ENCODE results near the gene UBAC2. TPM values are rescaled to one million over a fixed set of nuclear protein-coding genes. Genes with fewer than 3 reads are reported as not detected.

The UBAC2 gene
- total RNA-seq, 4 donors from 2014 or later = 54.4 to 65.9 (median 59.5) TPM

DNA sequence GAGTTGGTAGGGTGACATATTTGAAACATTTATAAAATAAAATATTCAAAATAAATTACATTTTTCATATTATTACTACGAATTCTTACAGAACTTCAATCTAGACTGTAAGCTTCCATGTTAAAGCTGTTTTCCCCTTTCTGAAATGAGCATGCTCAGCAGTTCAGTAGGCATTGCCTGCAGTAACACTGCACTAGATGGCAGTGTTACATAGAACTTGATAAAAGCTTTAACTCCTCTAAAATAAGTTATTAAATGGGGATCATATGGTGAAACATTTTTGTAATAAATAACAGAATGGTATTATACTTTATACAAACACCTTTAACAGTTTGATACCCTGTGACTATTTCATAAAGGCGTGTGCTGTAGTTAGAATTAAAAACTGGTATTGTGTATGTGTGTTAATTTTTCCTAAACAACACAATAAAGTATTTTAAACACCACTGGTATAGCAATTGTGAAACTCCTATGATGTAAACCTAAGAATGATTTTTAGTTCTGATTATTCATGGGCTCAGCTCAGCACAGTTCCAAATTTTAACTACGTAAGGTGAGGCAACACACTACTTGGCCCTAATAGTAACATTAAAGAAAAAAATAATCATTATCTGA lies 69.1 kb downstream of the UBAC2 start:
- no peak for DNase-seq
- no peaks in the 10 kb centered on the region for H3K36me3 ChIP-seq
- no peaks in the 10 kb centered on the region for H3K4me1 ChIP-seq
- no peaks in the 10 kb centered on the region for H3K9me3 ChIP-seq
- TF ChIP-seq, protein P1, sequence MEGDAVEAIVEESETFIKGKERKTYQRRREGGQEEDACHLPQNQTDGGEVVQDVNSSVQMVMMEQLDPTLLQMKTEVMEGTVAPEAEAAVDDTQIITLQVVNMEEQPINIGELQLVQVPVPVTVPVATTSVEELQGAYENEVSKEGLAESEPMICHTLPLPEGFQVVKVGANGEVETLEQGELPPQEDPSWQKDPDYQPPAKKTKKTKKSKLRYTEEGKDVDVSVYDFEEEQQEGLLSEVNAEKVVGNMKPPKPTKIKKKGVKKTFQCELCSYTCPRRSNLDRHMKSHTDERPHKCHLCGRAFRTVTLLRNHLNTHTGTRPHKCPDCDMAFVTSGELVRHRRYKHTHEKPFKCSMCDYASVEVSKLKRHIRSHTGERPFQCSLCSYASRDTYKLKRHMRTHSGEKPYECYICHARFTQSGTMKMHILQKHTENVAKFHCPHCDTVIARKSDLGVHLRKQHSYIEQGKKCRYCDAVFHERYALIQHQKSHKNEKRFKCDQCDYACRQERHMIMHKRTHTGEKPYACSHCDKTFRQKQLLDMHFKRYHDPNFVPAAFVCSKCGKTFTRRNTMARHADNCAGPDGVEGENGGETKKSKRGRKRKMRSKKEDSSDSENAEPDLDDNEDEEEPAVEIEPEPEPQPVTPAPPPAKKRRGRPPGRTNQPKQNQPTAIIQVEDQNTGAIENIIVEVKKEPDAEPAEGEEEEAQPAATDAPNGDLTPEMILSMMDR (IDR thresholded peaks at IDR 0.05) = peak; percentile 34 to 52 (median 47)
- TF ChIP-seq POLR2A (IDR thresholded peaks at IDR 0.05) = no peak
- H3K27me3 ChIP-seq = no peaks in the 10 kb centered on the region
- no peak overlapping the region for H3K4me3 ChIP-seq
- no peak overlapping the region for H3K27ac ChIP-seq
- intact Hi-C loops (cut with DNase I; ENCODE audit: low total_unique reads) = loop anchor here (10.0 kb wide), 1 partner anchor 165 kb away; no protein-coding TSS in a partner anchor

DNA sequence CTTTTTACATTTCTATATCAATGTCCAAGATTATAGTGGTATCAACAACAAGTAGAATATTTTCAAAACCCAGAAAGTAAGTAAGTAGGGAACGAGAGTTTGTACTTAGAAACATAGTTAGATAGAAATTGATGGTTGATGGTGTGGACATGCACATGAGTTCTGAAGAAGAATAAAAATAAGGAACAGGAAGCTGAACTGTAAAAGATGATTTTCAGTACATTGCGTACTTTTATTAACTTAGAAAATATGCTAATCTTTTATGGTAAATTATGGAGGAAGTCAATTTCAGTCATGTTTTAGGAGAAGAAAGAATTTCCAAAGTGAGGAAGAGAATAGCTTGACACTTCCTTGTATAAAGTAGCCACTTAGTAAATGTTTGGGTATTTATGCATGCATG lies 69.9 kb downstream of the UBAC2 start:
- Histone ChIP-seq H3K27ac (no peak overlapping the region), H3K4me1 (no peaks in the 10 kb centered on the region), H3K9me3 (no peaks in the 10 kb centered on the region), H3K4me3 (no peak overlapping the region), H3K27me3 (no peaks in the 10 kb centered on the region), H3K36me3 (no peaks in the 10 kb centered on the region)
- no peak for DNase-seq
- intact Hi-C loops (cut with DNase I; ENCODE audit: low total_unique reads) = no loop called here
- TF ChIP-seq POLR2A (IDR thresholded peaks at IDR 0.05) = no peak
- TF ChIP-seq, protein P1 (IDR thresholded peaks at IDR 0.05) = no peak

GRCh38 chr13:99271249-99271648 lies 70.6 kb downstream of the UBAC2 start:
- no peak for TF ChIP-seq POLR2A (IDR thresholded peaks at IDR 0.05)
- TF ChIP-seq, protein P1 (IDR thresholded peaks at IDR 0.05) = no peak
- no peak for DNase-seq
- no peaks in the 10 kb centered on the region for H3K36me3 ChIP-seq
- intact Hi-C loops (cut with DNase I; ENCODE audit: low total_unique reads) = no loop called here
- H3K27me3 ChIP-seq = no peaks in the 10 kb centered on the region
- H3K9me3 ChIP-seq = no peaks in the 10 kb centered on the region
- H3K4me3 ChIP-seq = no peak overlapping the region
- H3K27ac ChIP-seq = no peak overlapping the region
- no peaks in the 10 kb centered on the region for H3K4me1 ChIP-seq

DNA sequence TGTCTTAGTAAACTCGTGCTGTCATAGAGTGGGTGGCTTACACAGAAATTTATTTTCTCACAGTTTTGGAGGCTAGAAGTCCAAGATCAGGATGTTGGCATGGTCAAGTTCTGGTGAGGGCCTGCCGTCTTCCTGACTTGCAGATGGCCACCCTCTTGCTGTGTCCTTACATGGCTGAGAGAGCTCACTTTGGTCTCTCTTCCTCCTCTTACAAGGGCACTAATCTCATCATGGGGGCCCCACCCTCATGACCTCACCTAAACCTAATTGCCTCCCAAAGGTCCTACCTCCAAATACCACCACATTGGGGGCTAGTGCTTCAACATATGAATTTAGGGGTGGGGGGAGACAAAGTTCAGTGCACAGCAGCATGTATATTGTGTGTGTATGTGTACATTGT lies 71.8 kb downstream of the UBAC2 start:
- no peaks in the 10 kb centered on the region for H3K4me1 ChIP-seq
- no peak for TF ChIP-seq POLR2A (IDR thresholded peaks at IDR 0.05)
- TF ChIP-seq, protein P1 (IDR thresholded peaks at IDR 0.05) = no peak
- intact Hi-C loops (cut with DNase I; ENCODE audit: low total_unique reads) = no loop called here
- DNase-seq = no peak
- no peaks in the 10 kb centered on the region for H3K27me3 ChIP-seq
- H3K4me3 ChIP-seq = no peak overlapping the region
- H3K27ac ChIP-seq = no peak overlapping the region
- no peaks in the 10 kb centered on the region for H3K36me3 ChIP-seq
- no peaks in the 10 kb centered on the region for H3K9me3 ChIP-seq

DNA sequence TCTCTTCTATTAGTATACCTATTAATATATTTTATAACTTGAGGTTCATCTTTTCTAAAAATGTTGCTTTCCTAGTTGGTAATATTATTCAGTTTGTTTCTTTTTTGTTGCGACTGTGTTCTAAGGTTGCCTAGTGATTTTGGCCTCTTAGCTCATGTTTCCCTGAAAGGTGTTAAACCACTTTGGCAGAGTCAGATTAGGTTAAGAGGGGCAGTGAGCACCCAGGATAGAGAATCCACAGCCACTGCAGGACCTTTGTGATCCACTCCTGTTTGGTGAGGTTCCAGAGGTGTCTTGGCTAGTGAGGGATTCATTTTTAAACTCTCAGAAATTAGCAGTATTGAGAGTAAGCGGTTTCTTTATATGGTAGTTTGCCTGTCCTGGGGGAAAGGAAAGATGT lies 72.5 kb downstream of the UBAC2 start:
- no peaks in the 10 kb centered on the region for H3K36me3 ChIP-seq
- no peaks in the 10 kb centered on the region for H3K27me3 ChIP-seq
- no peaks in the 10 kb centered on the region for H3K4me1 ChIP-seq
- H3K27ac ChIP-seq = no peak overlapping the region
- no peak overlapping the region for H3K4me3 ChIP-seq
- intact Hi-C loops (cut with DNase I; ENCODE audit: low total_unique reads) = no loop called here
- no peaks in the 10 kb centered on the region for H3K9me3 ChIP-seq
- no peak for TF ChIP-seq POLR2A (IDR thresholded peaks at IDR 0.05)
- TF ChIP-seq, protein P1 (IDR thresholded peaks at IDR 0.05) = no peak
- no peak for DNase-seq

Data from uterus (tissue), 4 donors.